ENCODE results near the gene PSG7.
"Not testable (repeated sequence)": the region's sequence is repeated elsewhere in the genome, so short reads cannot be mapped to it uniquely, and the experiment has no call there.

PSG7 gene

DNA sequence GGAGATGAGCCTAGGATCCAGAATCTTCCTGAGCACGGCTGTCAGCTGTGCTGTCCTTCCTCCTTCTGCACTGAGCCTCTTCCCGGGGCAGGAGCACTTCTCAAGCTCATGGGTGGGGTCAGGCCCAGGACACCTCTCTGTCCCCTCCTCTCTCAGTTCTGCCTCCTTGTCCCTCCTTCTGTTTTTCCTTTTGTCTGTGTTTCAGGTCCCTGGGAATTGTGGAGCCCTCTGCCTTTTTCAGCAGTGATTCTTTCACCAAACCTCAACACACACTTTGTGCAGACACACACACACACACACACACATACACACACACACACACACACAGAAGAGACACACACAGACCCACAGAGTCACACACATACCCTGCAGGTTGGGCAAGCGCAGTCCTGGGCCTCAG, at the start of gene PSG7:
TSS of gene PSG7 (minus strand) at position 101 of the 400 bp plus-strand sequence. CDS start 131 bp downstream, outside the sequence.
- H3K27me3 ChIP-seq; H3K9me3 ChIP-seq; H3K27ac ChIP-seq; H3K4me3 ChIP-seq; H3K4me1 ChIP-seq; DNase-seq; intact Hi-C loops (cut with DNase I; ENCODE audit: low total_unique reads); H3K36me3 ChIP-seq: not testable (repeated sequence)

DNA sequence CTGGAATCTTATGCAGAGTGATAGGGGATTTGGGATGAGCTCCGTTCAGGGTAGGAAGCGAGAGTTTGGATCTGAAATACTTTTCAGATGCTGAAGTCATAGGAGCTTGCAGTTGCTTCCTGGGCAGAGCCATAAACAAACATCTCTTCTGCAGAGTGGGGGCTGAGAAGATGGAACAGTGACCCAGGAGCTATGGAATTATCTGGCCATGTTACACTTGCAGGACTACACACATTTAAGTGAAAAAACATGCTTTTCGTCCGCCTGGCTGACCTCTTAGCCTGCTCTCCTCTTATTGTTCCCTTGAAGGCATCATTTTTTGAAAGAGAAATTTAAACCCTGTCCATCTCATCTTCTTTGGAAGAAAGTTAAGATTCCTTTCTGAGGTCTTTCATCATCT, 48.6 kb upstream of the PSG7 start:
- Histone ChIP-seq H3K4me1 (no peaks in the 10 kb centered on the region), H3K9me3 (no peaks in the 10 kb centered on the region), H3K4me3 (no peak overlapping the region), H3K36me3 (no peaks in the 10 kb centered on the region), H3K27me3 (no peaks in the 10 kb centered on the region), H3K27ac (no peak overlapping the region)
- TF ChIP-seq CTCF (IDR thresholded peaks at IDR 0.05) = no peak
- DNase-seq = no peak
- intact Hi-C loops (cut with DNase I; ENCODE audit: low total_unique reads) = no loop called here

DNA sequence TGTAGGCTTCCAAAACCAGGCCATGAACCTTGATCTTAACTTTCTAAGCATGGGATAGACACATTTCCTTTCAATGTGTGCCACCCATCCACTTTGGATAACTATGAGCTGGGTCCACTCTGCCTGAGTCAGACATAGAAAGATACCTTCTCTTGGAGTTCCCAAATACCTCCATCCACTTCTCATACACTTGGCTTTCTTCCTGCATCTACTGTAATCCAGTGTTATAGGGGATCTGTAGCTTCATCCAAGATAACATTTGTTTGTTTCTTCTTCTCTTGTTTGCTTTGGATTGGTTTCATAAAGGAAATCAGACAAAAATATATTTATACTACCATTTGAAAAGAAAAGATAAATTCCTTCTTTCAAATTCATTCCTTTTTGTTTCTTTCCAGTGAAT, 45.1 kb upstream of the PSG7 start:
- H3K27me3 ChIP-seq; H3K9me3 ChIP-seq; H3K36me3 ChIP-seq; H3K4me1 ChIP-seq; intact Hi-C loops (cut with DNase I; ENCODE audit: low total_unique reads); H3K27ac ChIP-seq; H3K4me3 ChIP-seq; DNase-seq: not testable (repeated sequence)

- H3K4me1 ChIP-seq, DNase-seq: not testable (repeated sequence)
Measured at GRCh38 chr19:42971451-42971850, 34.4 kb upstream of the PSG7 start.

DNA sequence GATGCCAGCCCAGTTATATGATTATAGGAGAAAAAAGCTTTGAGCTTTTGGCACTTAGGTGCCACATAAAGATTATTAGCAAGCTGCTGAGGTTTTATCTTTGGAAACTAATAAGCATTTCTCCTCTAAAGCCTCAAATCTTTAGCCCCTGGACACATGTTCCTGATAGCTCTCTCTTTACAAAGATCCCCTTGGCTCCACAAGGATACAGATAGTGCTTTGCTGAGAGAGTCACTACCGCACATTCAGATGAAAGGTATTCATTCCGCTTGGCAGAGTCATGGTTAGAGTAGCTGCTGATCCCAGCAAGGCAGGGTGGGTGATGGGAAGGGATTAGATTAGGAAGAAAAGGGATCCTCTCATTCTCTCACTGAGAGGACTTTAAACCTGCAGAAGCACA, 28.2 kb upstream of the PSG7 start:
- Histone ChIP-seq H3K9me3 (no peaks in the 10 kb centered on the region), H3K4me3 (no peak overlapping the region), H3K27ac (no peak overlapping the region), H3K4me1 (no peaks in the 10 kb centered on the region), H3K36me3 (no peaks in the 10 kb centered on the region), H3K27me3 (no peaks in the 10 kb centered on the region)
- DNase-seq = no peak
- no peak for TF ChIP-seq CTCF (IDR thresholded peaks at IDR 0.05)
- intact Hi-C loops (cut with DNase I; ENCODE audit: low total_unique reads) = no loop called here

More at GRCh38 chr19:42971451-42971850, 34.4 kb upstream of the PSG7 start:
- H3K27ac ChIP-seq; H3K9me3 ChIP-seq; H3K4me3 ChIP-seq; intact Hi-C loops (cut with DNase I; ENCODE audit: low total_unique reads); H3K36me3 ChIP-seq; H3K27me3 ChIP-seq: not testable (repeated sequence)

DNA sequence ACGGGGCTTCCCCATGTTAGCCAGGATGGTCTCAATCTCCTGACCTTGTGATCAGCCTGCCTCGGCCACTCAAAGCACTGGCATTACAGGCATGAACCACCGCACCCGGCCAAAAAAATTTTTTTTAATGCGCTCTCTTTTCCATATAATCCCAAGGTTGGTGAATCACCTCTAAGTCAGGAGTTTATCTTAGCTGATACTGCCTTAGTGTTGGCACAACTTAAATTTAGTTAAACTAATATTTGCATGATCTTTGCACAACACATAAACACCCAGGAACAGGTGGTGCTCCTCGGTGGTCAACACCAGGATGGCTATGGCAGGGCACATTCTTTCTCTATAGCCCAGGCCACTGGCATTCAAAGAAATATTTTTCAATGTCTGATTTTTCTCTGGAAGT, 24.1 kb upstream of the PSG7 start:
- Histone ChIP-seq H3K27ac (no peak overlapping the region), H3K9me3 (no peaks in the 10 kb centered on the region), H3K4me1 (no peaks in the 10 kb centered on the region), H3K36me3 (no peaks in the 10 kb centered on the region), H3K4me3 (no peak overlapping the region), H3K27me3 (no peaks in the 10 kb centered on the region)
- intact Hi-C loops (cut with DNase I; ENCODE audit: low total_unique reads) = no loop called here
- DNase-seq = no peak
- TF ChIP-seq CTCF (IDR thresholded peaks at IDR 0.05) = no peak

DNA sequence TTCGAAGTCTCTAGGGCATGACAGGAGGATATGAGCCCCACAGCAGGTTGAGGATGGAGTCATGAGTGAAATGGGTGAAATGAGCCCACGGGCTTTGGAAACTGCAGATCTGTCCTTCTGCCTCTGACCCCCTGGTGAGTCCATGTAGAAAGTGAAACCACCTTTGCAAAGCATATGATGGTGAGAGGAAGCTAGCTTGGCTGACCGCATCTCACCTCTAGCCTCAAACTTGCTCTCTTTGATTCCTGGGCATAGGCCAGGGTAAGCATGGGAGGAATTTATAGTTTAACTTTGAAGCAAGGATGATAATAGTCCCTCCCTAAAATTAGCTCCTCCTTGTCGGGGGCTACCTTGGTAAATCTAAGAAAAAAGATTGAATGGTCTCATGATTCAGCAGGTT, 15.1 kb upstream of the PSG7 start:
- H3K27me3 ChIP-seq; intact Hi-C loops (cut with DNase I; ENCODE audit: low total_unique reads); H3K4me3 ChIP-seq; DNase-seq; H3K4me1 ChIP-seq; H3K36me3 ChIP-seq; H3K27ac ChIP-seq; H3K9me3 ChIP-seq: not testable (repeated sequence)

GRCh38 chr19:42951476-42951875, 14.5 kb upstream of the PSG7 start:
- DNase-seq; H3K9me3 ChIP-seq; H3K27me3 ChIP-seq; H3K27ac ChIP-seq; H3K36me3 ChIP-seq; H3K4me1 ChIP-seq; H3K4me3 ChIP-seq; intact Hi-C loops (cut with DNase I; ENCODE audit: low total_unique reads): not testable (repeated sequence)
